ENCODE results near the gene CABS1. TPM values are rescaled to one million over a fixed set of nuclear protein-coding genes. Genes with fewer than 3 reads are reported as not detected.
A peak's percentile ranks its signal among the peaks of the same experiment; 100 is the strongest.

The CABS1 gene
- polyA plus RNA-seq, 2 of the 4 experiments (the other 2 are of a cell fraction), result not detected

DNA sequence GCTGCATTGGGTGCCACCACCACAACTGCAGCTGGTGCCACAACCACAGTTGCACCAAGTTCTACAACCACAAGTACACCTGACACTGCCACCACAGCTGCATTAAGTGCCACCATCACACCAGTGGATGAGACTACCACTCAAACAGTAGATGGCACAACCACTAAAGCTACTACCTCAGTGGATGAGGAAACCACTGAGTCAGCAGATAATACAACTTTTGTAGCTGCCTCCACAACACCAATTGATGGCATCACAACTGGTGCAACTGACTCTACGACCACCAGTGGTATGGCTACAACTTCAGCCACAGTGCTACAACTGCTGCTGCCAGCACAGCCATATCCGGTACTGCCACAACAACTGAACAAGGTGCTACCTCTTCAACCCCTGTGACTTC is 35.1 kb upstream of the CABS1 start:
- no peaks in the 10 kb centered on the region for H3K9me3 ChIP-seq
- FAIRE-seq (no peak), ATAC-seq (no peak), DNase-seq (ENCODE audit: low read depth in 1 of 2, low spot score in 1 of 2) (no peak)
- WGBS (ENCODE audit: missing lambda C conversion rate), result 39% methylated on average over 2 of the region's 2 CpGs
- no peak overlapping the region for H3K27ac ChIP-seq
- H3K4me1 ChIP-seq, result no peaks in the 10 kb centered on the region
- peak; percentile 82 for TF ChIP-seq MAFK (IDR thresholded peaks at IDR 0.05; ENCODE audit: partially characterized antibody)
- TF ChIP-seq, protein P1, sequence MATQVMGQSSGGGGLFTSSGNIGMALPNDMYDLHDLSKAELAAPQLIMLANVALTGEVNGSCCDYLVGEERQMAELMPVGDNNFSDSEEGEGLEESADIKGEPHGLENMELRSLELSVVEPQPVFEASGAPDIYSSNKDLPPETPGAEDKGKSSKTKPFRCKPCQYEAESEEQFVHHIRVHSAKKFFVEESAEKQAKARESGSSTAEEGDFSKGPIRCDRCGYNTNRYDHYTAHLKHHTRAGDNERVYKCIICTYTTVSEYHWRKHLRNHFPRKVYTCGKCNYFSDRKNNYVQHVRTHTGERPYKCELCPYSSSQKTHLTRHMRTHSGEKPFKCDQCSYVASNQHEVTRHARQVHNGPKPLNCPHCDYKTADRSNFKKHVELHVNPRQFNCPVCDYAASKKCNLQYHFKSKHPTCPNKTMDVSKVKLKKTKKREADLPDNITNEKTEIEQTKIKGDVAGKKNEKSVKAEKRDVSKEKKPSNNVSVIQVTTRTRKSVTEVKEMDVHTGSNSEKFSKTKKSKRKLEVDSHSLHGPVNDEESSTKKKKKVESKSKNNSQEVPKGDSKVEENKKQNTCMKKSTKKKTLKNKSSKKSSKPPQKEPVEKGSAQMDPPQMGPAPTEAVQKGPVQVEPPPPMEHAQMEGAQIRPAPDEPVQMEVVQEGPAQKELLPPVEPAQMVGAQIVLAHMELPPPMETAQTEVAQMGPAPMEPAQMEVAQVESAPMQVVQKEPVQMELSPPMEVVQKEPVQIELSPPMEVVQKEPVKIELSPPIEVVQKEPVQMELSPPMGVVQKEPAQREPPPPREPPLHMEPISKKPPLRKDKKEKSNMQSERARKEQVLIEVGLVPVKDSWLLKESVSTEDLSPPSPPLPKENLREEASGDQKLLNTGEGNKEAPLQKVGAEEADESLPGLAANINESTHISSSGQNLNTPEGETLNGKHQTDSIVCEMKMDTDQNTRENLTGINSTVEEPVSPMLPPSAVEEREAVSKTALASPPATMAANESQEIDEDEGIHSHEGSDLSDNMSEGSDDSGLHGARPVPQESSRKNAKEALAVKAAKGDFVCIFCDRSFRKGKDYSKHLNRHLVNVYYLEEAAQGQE (IDR thresholded peaks at IDR 0.05), result no peak
- CTCF ChIA-PET, result no interaction called here
- H3K4me3 ChIP-seq, result no peak overlapping the region
- POLR2A ChIA-PET, result no interaction called here
- H3K4me2 ChIP-seq, result no peak overlapping the region

DNA sequence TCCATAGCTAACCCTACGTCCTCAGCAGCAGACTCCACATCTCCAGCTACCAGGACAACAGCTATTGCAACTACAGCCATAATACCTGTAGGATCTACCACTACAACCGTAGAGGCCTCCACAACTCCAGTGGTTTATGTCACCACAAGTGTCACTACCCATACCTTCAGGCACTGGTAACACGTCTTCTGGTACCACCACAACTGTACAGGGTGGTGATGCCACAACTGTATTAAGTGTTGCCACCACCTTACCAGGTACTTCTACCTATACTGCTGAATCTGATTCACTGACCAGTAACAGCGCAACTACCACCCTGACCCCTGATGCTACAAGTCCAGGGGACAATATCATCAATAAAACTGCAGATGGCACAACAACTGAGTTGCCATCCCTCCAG is 34.6 kb upstream of the CABS1 start:
- ChIA-PET POLR2A (no interaction called here), CTCF (no interaction called here)
- TF ChIP-seq ZC3H11A (IDR thresholded peaks at IDR 0.05) (no peak), HOXB5 (CRISPR knock-in tag; IDR thresholded peaks at IDR 0.05) (no peak), TP53 (CRISPR knock-in tag; IDR thresholded peaks at IDR 0.05) (no peak)
- TF ChIP-seq, protein P1 (IDR thresholded peaks at IDR 0.05), result no peak
- H3K4me2 ChIP-seq, result no peak overlapping the region
- H3K27ac ChIP-seq, result no peak overlapping the region
- 15% methylated on average over 3 of the region's 4 CpGs for WGBS (ENCODE audit: missing lambda C conversion rate)
- ATAC-seq, result no peak
- H3K9me3 ChIP-seq, result no peaks in the 10 kb centered on the region
- no peak for DNase-seq (ENCODE audit: low read depth in 1 of 2, low spot score in 1 of 2)
- no peak overlapping the region for H3K4me3 ChIP-seq
- H3K4me1 ChIP-seq, result no peaks in the 10 kb centered on the region
- FAIRE-seq, result no peak

DNA sequence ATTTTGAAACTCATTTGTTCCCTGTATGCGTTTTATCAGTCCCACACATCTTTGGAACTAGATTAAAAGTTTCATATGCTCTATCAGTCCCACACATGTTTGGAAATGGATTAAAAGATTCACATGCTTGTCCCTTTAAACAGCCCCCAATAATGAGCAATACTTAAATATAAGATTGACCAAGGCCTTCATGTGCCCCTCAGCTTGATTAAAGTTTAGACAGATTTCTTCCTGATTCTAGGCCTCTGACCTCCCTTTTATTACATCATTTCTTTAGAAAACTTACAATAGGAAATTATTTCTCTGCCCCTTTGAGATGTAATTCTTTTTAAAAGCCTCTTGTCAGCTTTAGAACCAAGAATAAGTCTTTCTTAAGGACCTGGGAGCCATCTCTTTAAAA is 31.7 kb upstream of the CABS1 start:
- no peak for TF ChIP-seq TP53 (CRISPR knock-in tag; IDR thresholded peaks at IDR 0.05)
- TF ChIP-seq FOXS1 (CRISPR knock-in tag; IDR thresholded peaks at IDR 0.05), result no peak
- POLR2A ChIA-PET, result no interaction called here
- ATAC-seq (no peak), FAIRE-seq (no peak), DNase-seq (ENCODE audit: low read depth in 1 of 2, low spot score in 1 of 2) (no peak)
- CTCF ChIA-PET, result no interaction called here
- Histone ChIP-seq H3K9me3 (no peaks in the 10 kb centered on the region), H3K4me2 (no peak overlapping the region), H3K4me1 (no peaks in the 10 kb centered on the region), H3K4me3 (no peak overlapping the region), H3K27ac (no peak overlapping the region)
- WGBS (ENCODE audit: missing lambda C conversion rate), result 35% methylated on average over 1 of the region's 1 CpG

GRCh38 chr4:70305601-70306000 is 29.2 kb upstream of the CABS1 start:
- Histone ChIP-seq H3K9me3 (no peaks in the 10 kb centered on the region), H3K4me1 (no peaks in the 10 kb centered on the region), H3K27ac (no peak overlapping the region), H3K4me2 (no peak overlapping the region), H3K4me3 (no peak overlapping the region)
- ChIA-PET POLR2A (no interaction called here), CTCF (interaction anchor here (1.5 kb wide), 1 partner anchor 17 kb away, joined by 4 read pairs; no protein-coding TSS in a partner anchor)
- DNase-seq (ENCODE audit: low read depth in 1 of 2, low spot score in 1 of 2), result no peak
- WGBS (ENCODE audit: missing lambda C conversion rate), result 27% methylated on average over 4 of the region's 4 CpGs
- FAIRE-seq, result no peak
- ATAC-seq, result no peak
- TF ChIP-seq CHD2 (IDR thresholded peaks at IDR 0.05; ENCODE audit: low read length, partially characterized antibody) (no peak), FOSL2 (IDR thresholded peaks at IDR 0.05) (no peak), FOSL2 (CRISPR knock-in tag; IDR thresholded peaks at IDR 0.05) (no peak), CEBPB (IDR thresholded peaks at IDR 0.05) (no peak), CHD4 (IDR thresholded peaks at IDR 0.05; ENCODE audit: borderline replicate concordance) (no peak), KDM5A (IDR thresholded peaks at IDR 0.05) (no peak), EHF (CRISPR knock-in tag; IDR thresholded peaks at IDR 0.05) (no peak), ESRRA (IDR thresholded peaks at IDR 0.05; ENCODE audit: borderline replicate concordance, low read length) (no peak), KDM1A (IDR thresholded peaks at IDR 0.05; ENCODE audit: low read depth) (no peak), NFE2L2 (conservative IDR thresholded peaks at IDR 0.05; ENCODE audit: low read length) (no peak), EP300 (IDR thresholded peaks at IDR 0.05) (no peak), HDAC2 (IDR thresholded peaks at IDR 0.05) (no peak), POLR2AphosphoS2 (conservative IDR thresholded peaks at IDR 0.05; ENCODE audit: low read length) (no peak), ZFP36 (IDR thresholded peaks at IDR 0.05; ENCODE audit: borderline replicate concordance, partially characterized antibody) (no peak), MAFK (IDR thresholded peaks at IDR 0.05; ENCODE audit: partially characterized antibody) (no peak), NR3C1 (IDR thresholded peaks at IDR 0.05) (no peak)
- TF ChIP-seq, protein P2, sequence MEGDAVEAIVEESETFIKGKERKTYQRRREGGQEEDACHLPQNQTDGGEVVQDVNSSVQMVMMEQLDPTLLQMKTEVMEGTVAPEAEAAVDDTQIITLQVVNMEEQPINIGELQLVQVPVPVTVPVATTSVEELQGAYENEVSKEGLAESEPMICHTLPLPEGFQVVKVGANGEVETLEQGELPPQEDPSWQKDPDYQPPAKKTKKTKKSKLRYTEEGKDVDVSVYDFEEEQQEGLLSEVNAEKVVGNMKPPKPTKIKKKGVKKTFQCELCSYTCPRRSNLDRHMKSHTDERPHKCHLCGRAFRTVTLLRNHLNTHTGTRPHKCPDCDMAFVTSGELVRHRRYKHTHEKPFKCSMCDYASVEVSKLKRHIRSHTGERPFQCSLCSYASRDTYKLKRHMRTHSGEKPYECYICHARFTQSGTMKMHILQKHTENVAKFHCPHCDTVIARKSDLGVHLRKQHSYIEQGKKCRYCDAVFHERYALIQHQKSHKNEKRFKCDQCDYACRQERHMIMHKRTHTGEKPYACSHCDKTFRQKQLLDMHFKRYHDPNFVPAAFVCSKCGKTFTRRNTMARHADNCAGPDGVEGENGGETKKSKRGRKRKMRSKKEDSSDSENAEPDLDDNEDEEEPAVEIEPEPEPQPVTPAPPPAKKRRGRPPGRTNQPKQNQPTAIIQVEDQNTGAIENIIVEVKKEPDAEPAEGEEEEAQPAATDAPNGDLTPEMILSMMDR (IDR thresholded peaks at IDR 0.05), result no peak
- TF ChIP-seq, protein P3, sequence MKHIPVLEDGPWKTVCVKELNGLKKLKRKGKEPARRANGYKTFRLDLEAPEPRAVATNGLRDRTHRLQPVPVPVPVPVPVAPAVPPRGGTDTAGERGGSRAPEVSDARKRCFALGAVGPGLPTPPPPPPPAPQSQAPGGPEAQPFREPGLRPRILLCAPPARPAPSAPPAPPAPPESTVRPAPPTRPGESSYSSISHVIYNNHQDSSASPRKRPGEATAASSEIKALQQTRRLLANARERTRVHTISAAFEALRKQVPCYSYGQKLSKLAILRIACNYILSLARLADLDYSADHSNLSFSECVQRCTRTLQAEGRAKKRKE (CRISPR knock-in tag; IDR thresholded peaks at IDR 0.05; ENCODE audit: low read depth), result no peak

All from A549 (cell line).